ENCODE results near the gene CD248. TPM values are rescaled to one million over a fixed set of nuclear protein-coding genes. Genes with fewer than 3 reads are reported as not detected.

Gene CD248
- total and polyA plus RNA-seq, 2 donors (not counting 1 experiment from before 2014, with no cell fraction given): 0.40 to 0.96 TPM

- intact Hi-C loops (cut with micrococcal nuclease): loop anchor here (1.0 to 5.0 kb wide), 7 partner anchors 14 to 556 kb away; partner anchors contain the start of genes BRMS1, CFL1, KAT5 and SF3B2
- TF ChIP-seq EZH2 (IDR thresholded peaks at IDR 0.05; ENCODE audit: borderline replicate concordance, insufficient read depth, low read depth, low read length, poor library complexity, severe bottlenecking): no peak
- Histone ChIP-seq H3K4me2 (replicated peaks; ENCODE audit: low read depth, low read length, poor library complexity, severe bottlenecking) (peak within 1 kb of the TSS; percentile 99), H3K27ac (ENCODE audit: low read length in 2 of 2) (peak within 1 kb of the TSS; percentile 81 to 97), H2AFZ (ENCODE audit: insufficient read depth, low read depth, low read length, poor library complexity, severe bottlenecking) (peak within 1 kb of the TSS; percentile 79), H3K9me3 (ENCODE audit: control extremely low read depth in 1 of 3, control insufficient read depth in 2 of 3, insufficient read depth in 1 of 3, low read length in 2 of 3) (no peaks in the 10 kb centered on the region), H3K79me2 (ENCODE audit: control insufficient read depth, insufficient read depth, low read length) (peaks cover 39% of the 10 kb centered on the region), H3K4me3 (ENCODE audit: control extremely low read depth in 1 of 5, extremely low read depth in 1 of 5, insufficient read depth in 1 of 5, low read depth in 2 of 5, low read length in 4 of 5) (peak within 1 kb of the TSS; percentile 83 to 100 (median 98)), H3K27me3 (replicated peaks in 1 of 4; ENCODE audit: control extremely low read depth in 1 of 4, control insufficient read depth in 3 of 4, insufficient read depth in 4 of 4, low read length in 3 of 4) (no peaks in the 10 kb centered on the region), H3K4me1 (ENCODE audit: control insufficient read depth in 2 of 2, insufficient read depth in 2 of 2, low read length in 2 of 2) (peaks cover 14 to 27% of the 10 kb centered on the region in 2 donors), H4K20me1 (ENCODE audit: control insufficient read depth, insufficient read depth, low read length, poor library complexity, severe bottlenecking) (peaks cover 38% of the 10 kb centered on the region), H3K36me3 (replicated peaks in 1 of 2; ENCODE audit: control extremely low read depth in 1 of 2, control insufficient read depth in 1 of 2, extremely low read depth in 1 of 2, insufficient read depth in 2 of 2, low read length in 1 of 2) (peaks cover 0 to 42% of the 10 kb centered on the region in 2 experiments), H3K9ac (ENCODE audit: low read length) (peak within 1 kb of the TSS; percentile 94)
- WGBS (ENCODE audit: insufficient coverage): under 1% methylated on average over 59 of the region's 64 CpGs
- DNase-seq (peak; percentile 100), ATAC-seq (ENCODE audit: low read depth) (peak; percentile 77)
- Mint-ChIP-seq H3K27me3 (no peaks in the 10 kb centered on the region), H3K4me1 (peaks cover 29% of the 10 kb centered on the region), H3K4me3 (peak within 1 kb of the TSS; percentile 95), H3K9me3 (ENCODE audit: insufficient read depth) (no peaks in the 10 kb centered on the region), H3K27ac (peak within 1 kb of the TSS; percentile 96)
- POLR2A ChIA-PET: interaction anchor here (0.5 to 2.4 kb wide), 15 partner anchors 9 to 380 kb away, joined by 3 to 13 read pairs (median 5); partner anchors contain the start of genes BANF1, EIF1AD, SF3B2 and YIF1A
- CTCF ChIA-PET: interaction anchor here (0.6 to 1.6 kb wide), 6 partner anchors 14 to 379 kb away, joined by 3 to 9 read pairs (median 4); partner anchors contain the start of gene YIF1A
These were observed 48.4 kb downstream of the CD248 start, which contains the start of gene RAB1B for GRCh38 chr11:66268244-66268951. Gene RAB1B, plus strand, starts transcription at chr11:66268639. Its CDS starts 41 bp downstream, at chr11:66268680.

DNA sequence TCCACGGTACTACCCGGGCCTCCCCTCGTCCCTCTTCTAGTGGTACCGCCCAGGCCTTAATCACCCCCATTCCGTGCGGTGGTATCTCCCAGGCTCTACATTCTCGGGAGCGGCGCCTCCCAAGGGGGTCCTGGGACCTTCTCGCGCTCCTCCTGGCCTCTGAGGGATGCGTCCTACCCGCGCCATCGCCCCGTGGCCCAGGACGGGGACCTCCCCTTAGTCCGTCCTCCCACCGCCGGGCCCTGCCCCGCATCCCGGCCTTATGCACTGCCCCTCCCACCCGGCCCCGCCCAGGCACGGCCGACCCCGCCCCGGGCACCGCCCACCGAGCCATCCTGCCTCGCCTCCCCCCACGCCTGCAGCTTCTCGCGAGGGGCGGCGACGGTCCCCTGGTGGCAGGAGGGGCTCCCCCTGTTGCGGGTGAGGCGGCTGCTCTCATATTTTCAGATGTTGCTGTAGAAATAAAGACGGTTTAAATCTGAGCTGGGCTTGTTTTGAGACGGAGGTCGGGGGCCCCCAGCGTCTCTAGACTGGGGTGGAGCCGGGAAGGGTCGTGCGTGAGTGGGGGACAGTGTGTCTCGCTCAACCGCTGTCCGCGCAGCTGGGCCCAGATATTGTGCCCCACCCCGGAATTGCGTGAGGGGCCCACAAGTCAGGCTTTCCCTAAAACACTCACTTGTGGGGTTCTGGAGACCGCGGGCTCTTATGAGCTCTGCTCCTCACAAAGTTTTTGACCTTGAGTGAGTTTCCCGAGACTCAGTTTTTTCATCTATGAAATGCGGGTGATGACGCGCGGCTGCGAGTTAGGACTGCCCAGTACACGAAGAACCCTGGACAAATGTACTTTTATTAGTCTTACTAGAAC, 49.2 kb downstream of the CD248 start:
- peak; percentile 64 for ATAC-seq (ENCODE audit: low read depth)
- TF ChIP-seq CTCF (IDR thresholded peaks at IDR 0.05): peak; percentile 30
- TF ChIP-seq EZH2 (IDR thresholded peaks at IDR 0.05; ENCODE audit: borderline replicate concordance, insufficient read depth, low read depth, low read length, poor library complexity, severe bottlenecking): no peak
- H3K4me1 Mint-ChIP-seq: peaks cover 29% of the 10 kb centered on the region
- H3K27ac ChIP-seq (ENCODE audit: low read length in 2 of 2): peak overlapping the region; percentile 81 to 97
- peak overlapping the region; percentile 83 to 100 (median 98) for H3K4me3 ChIP-seq (ENCODE audit: control extremely low read depth in 1 of 5, extremely low read depth in 1 of 5, insufficient read depth in 1 of 5, low read depth in 2 of 5, low read length in 4 of 5)
- H3K9me3 Mint-ChIP-seq (ENCODE audit: insufficient read depth): no peaks in the 10 kb centered on the region
- ChIA-PET CTCF (interaction anchor here (0.6 to 1.6 kb wide), 7 partner anchors 15 to 379 kb away, joined by 3 to 9 read pairs (median 3); partner anchors contain the start of gene YIF1A), POLR2A (interaction anchor here (0.5 to 2.4 kb wide), 13 partner anchors 15 to 1145 kb away, joined by 3 to 13 read pairs (median 5); partner anchors contain the start of genes BANF1, EIF1AD, FAU and MRPL49)
- H3K9me3 ChIP-seq (ENCODE audit: control extremely low read depth in 1 of 3, control insufficient read depth in 2 of 3, insufficient read depth in 1 of 3, low read length in 2 of 3): no peaks in the 10 kb centered on the region
- peak; percentile 93 for DNase-seq
- peak overlapping the region; percentile 94 for H3K9ac ChIP-seq (ENCODE audit: low read length)
- H3K27ac Mint-ChIP-seq: peak overlapping the region; percentile 96
- peaks cover 38% of the 10 kb centered on the region for H3K79me2 ChIP-seq (ENCODE audit: control insufficient read depth, insufficient read depth, low read length)
- no peaks in the 10 kb centered on the region for H3K27me3 Mint-ChIP-seq
- WGBS (ENCODE audit: insufficient coverage): under 1% methylated on average over 44 of the region's 61 CpGs
- H3K4me1 ChIP-seq (ENCODE audit: control insufficient read depth in 2 of 2, insufficient read depth in 2 of 2, low read length in 2 of 2): peaks cover 14 to 27% of the 10 kb centered on the region in 2 donors
- peaks cover 0 to 42% of the 10 kb centered on the region in 2 experiments for H3K36me3 ChIP-seq (replicated peaks in 1 of 2; ENCODE audit: control extremely low read depth in 1 of 2, control insufficient read depth in 1 of 2, extremely low read depth in 1 of 2, insufficient read depth in 2 of 2, low read length in 1 of 2)
- H3K4me3 Mint-ChIP-seq: peak overlapping the region; percentile 95
- H4K20me1 ChIP-seq (ENCODE audit: control insufficient read depth, insufficient read depth, low read length, poor library complexity, severe bottlenecking): peaks cover 30% of the 10 kb centered on the region
- H3K4me2 ChIP-seq (replicated peaks; ENCODE audit: low read depth, low read length, poor library complexity, severe bottlenecking): peak overlapping the region; percentile 99
- intact Hi-C loops (cut with micrococcal nuclease): loop anchor here (1.0 to 5.0 kb wide), 7 partner anchors 15 to 555 kb away; partner anchors contain the start of genes BRMS1, CFL1, KAT5 and SF3B2
- peak overlapping the region; percentile 79 for H2AFZ ChIP-seq (ENCODE audit: insufficient read depth, low read depth, low read length, poor library complexity, severe bottlenecking)
- no peaks in the 10 kb centered on the region for H3K27me3 ChIP-seq (replicated peaks in 1 of 4; ENCODE audit: control extremely low read depth in 1 of 4, control insufficient read depth in 3 of 4, insufficient read depth in 4 of 4, low read length in 3 of 4)
